HUES64 (cell line): Measurements from ENCODE around the gene PRKAG2.
"Not testable (repeated sequence)": the region's sequence is repeated elsewhere in the genome, so short reads cannot be mapped to it uniquely, and the experiment has no call there.

Source experiments
- H3K27ac ChIP-seq: 2 replicates; pipeline ENCODE4 v1.7.0; 2013; ENCODE audit warnings: low read depth, low read length, inconsistent platforms
- H3K27me3 ChIP-seq: 2 replicates; pipeline ENCODE4 v1.6.1; 2013; ENCODE audit warnings: mild to moderate bottlenecking, low read length; ENCODE audit not compliant: insufficient read depth
- H3K36me3 ChIP-seq: 2 replicates; pipeline ENCODE4 v1.6.1; 2013; ENCODE audit warnings: mild to moderate bottlenecking, low read length; ENCODE audit not compliant: insufficient read depth
- H3K4me1 ChIP-seq: 2 replicates; pipeline ENCODE4 v1.6.1; 2013; ENCODE audit warnings: mild to moderate bottlenecking, low read length, moderate library complexity; ENCODE audit not compliant: insufficient read depth
- H3K4me3 ChIP-seq: 2 replicates; pipeline ENCODE4 v1.5.1; 2013; ENCODE audit warnings: mild to moderate bottlenecking, low read length, moderate library complexity
- H3K9ac ChIP-seq: 2 replicates; pipeline ENCODE4 v1.6.1; 2013; ENCODE audit warnings: mild to moderate bottlenecking, low read depth, low read length
- H3K9me3 ChIP-seq: 2 replicates; pipeline ENCODE4 v1.6.1; 2013; ENCODE audit warnings: low read depth, low read length; ENCODE audit not compliant: insufficient read depth
- WGBS: fragments of 150-250, 120-280 bp; methylation state at CpG from one replicate; pipeline ENCODE4 v1.1.7; 2013; ENCODE audit warnings: missing lambda C conversion rate; 5-methylcytosine and 5-hydroxymethylcytosine counted together

PRKAG2 gene

GRCh38 chr7:151586531-151587260, 290.2 kb downstream of the PRKAG2 start:
- H3K27me3 ChIP-seq: no peaks in the 10 kb centered on the region
- no peak overlapping the region for H3K9ac ChIP-seq
- WGBS: 94% methylated on average over 14 of the region's 14 CpGs
- no peak overlapping the region for H3K27ac ChIP-seq
- H3K4me3 ChIP-seq: no peak overlapping the region
- H3K36me3 ChIP-seq: no peaks in the 10 kb centered on the region
- no peaks in the 10 kb centered on the region for H3K9me3 ChIP-seq
- no peaks in the 10 kb centered on the region for H3K4me1 ChIP-seq

- H3K36me3 ChIP-seq: no peaks in the 10 kb centered on the region
- H3K27me3 ChIP-seq: no peaks in the 10 kb centered on the region
- 89% methylated on average over 18 of the region's 18 CpGs for WGBS
- no peak overlapping the region for H3K27ac ChIP-seq
- no peaks in the 10 kb centered on the region for H3K9me3 ChIP-seq
- no peak overlapping the region for H3K4me3 ChIP-seq
- no peak overlapping the region for H3K9ac ChIP-seq
- H3K4me1 ChIP-seq: no peaks in the 10 kb centered on the region
These were observed 291.0 kb downstream of the PRKAG2 start for GRCh38 chr7:151585744-151586393.

GRCh38 chr7:151581741-151582140, 295.2 kb downstream of the PRKAG2 start:
- Histone ChIP-seq H3K27ac (no peak overlapping the region), H3K9me3 (peaks cover 9% of the 10 kb centered on the region; the same call in 1 of the 2 replicates), H3K9ac (no peak overlapping the region), H3K4me3 (no peak overlapping the region), H3K4me1 (no peaks in the 10 kb centered on the region), H3K36me3 (peaks cover 3% of the 10 kb centered on the region; the same call in 1 of the 2 replicates), H3K27me3 (no peaks in the 10 kb centered on the region)
- 88% methylated on average over 8 of the region's 8 CpGs for WGBS

DNA sequence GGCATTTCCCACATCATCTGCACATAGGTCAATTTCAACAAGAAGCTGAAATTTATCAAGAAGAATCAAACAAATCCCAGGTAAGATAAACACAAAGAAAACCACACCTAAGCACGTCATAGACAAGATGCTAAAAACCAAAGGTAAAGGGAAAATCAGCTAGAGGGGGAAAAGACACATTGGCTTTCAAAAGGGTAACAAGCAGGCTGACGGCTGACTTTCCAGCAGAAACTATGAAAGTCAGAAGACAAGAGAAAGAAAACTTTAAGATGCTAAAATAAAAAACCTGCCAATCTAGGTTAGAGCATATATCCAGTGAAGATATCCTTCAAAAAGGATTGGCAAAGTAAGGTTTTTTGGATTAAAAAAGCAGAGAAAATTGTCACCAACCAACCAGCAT, 297.3 kb downstream of the PRKAG2 start:
- H3K4me3 ChIP-seq: no peak overlapping the region
- no peaks in the 10 kb centered on the region for H3K27me3 ChIP-seq
- peaks cover 9% of the 10 kb centered on the region; the same call in 1 of the 2 replicates for H3K9me3 ChIP-seq
- H3K9ac ChIP-seq: no peak overlapping the region
- peaks cover 3% of the 10 kb centered on the region; the same call in 1 of the 2 replicates for H3K36me3 ChIP-seq
- no peaks in the 10 kb centered on the region for H3K4me1 ChIP-seq
- 84% methylated on average over 2 of the region's 2 CpGs for WGBS
- no peak overlapping the region for H3K27ac ChIP-seq

DNA sequence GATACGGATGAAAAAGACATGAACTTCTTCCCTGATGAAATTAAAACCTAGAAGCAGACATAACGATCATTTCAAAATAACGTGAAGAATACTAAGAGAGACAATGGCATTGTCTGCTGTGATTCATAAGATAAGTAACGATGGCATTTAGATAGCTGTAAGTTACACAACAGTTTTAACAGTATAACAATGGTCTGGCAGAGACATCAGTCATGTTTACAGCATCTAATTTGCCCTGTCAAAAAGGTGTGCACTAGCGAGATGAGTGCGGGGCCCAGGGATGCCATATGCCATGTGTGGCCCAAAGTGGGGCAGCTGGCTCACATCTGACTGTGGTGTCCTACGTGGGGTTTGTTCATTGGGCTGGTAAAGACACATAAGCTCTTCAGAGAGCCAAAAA, 301.5 kb downstream of the PRKAG2 start:
- Histone ChIP-seq H3K9ac (no peak overlapping the region), H3K27me3 (no peaks in the 10 kb centered on the region), H3K27ac (no peak overlapping the region), H3K4me1 (no peaks in the 10 kb centered on the region), H3K36me3 (peaks cover 4% of the 10 kb centered on the region; the same call in 1 of the 2 replicates), H3K4me3 (no peak overlapping the region), H3K9me3 (peaks cover 9% of the 10 kb centered on the region; the same call in 1 of the 2 replicates)
- WGBS: 94% methylated on average over 7 of the region's 7 CpGs

GRCh38 chr7:151573046-151573445, 303.9 kb downstream of the PRKAG2 start:
- 95% methylated on average over 3 of the region's 3 CpGs for WGBS
- not testable (repeated sequence) for H3K27me3 ChIP-seq, H3K36me3 ChIP-seq, H3K9me3 ChIP-seq, H3K9ac ChIP-seq, H3K4me1 ChIP-seq, H3K27ac ChIP-seq, H3K4me3 ChIP-seq

DNA sequence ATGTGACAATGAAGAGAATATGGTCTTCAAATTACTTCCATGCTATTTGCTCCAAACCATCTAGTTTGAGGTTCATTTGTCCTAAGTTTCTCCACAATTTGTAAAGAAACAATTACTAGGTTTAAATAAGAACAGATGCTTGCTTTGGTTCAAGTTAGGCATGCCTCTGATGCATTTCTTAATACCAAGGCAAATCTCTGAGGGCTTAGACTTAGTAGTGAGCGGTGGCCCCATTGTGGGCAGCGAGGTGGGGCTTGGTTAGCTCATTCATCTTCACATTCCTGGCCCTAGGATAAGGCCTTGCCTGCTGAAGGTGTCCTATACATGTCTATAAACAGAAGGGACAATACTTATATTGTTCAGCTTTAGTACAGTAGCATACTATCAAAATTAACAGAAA, 304.8 kb downstream of the PRKAG2 start:
- H3K27me3 ChIP-seq: no peaks in the 10 kb centered on the region
- no peaks in the 10 kb centered on the region for H3K9me3 ChIP-seq
- H3K36me3 ChIP-seq: 0 out of 2 replicates have a peak, but pooled peaks cover 2% of the 10 kb centered on the region
- WGBS: 92% methylated on average over 2 of the region's 2 CpGs
- H3K4me1 ChIP-seq: peaks cover 2% of the 10 kb centered on the region; the same call in 1 of the 2 replicates
- no peak overlapping the region for H3K27ac ChIP-seq
- no peak overlapping the region for H3K9ac ChIP-seq
- H3K4me3 ChIP-seq: no peak overlapping the region

DNA sequence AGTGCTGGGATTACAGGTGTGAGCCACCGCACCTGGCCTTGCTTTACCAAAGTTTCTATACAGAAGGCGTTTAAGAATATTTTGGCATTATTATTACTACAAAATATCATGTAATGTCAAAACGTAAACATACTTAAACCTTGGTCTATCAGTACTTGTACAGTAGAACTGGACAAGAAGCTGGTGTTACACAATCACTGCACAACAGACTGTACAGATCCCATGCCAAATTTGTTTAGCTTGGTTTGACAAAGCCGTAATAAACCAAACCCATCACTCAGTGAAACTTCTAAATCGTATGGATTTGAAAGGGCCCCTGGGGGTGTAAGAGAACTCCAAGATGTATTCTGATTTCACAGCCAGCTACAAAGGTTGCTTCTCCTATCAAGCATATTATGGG, 305.4 kb downstream of the PRKAG2 start:
- peaks cover 7% of the 10 kb centered on the region; the same call in 1 of the 2 replicates for H3K4me1 ChIP-seq
- WGBS: 94% methylated on average over 4 of the region's 5 CpGs
- H3K36me3 ChIP-seq: 0 out of 2 replicates have a peak, but pooled peaks cover 2% of the 10 kb centered on the region
- no peak overlapping the region for H3K4me3 ChIP-seq
- H3K27ac ChIP-seq: no peak overlapping the region
- H3K9me3 ChIP-seq: no peaks in the 10 kb centered on the region
- no peaks in the 10 kb centered on the region for H3K27me3 ChIP-seq
- no peak overlapping the region for H3K9ac ChIP-seq

DNA sequence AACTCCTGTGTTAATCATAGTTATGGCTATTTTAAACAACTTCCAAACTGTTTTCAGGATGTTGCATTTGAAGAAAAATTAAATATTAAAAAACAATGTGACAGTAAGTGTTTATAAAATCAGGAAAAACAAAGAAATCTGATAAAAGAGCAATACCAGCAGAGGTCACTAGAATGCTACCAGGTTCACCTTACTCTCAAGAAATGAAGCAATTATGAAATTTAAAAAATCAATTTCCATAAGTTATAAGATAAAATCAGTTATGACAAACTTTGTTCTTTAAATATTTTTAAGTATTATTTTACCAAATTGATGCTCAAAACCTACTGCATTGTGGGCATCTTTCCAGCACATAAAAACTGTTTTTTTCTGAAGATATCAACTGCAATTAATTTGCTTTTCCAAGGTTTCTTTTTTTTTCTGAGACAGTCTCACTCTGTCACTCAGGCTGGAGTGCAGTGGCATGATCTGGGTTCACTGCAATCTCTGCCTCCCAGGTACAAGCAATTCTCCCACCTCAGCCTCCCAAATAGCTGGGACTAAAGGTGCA, 306.5 kb downstream of the PRKAG2 start:
- Histone ChIP-seq H3K4me3 (no peak overlapping the region), H3K27me3 (no peaks in the 10 kb centered on the region), H3K27ac (no peak overlapping the region), H3K4me1 (peaks cover 7% of the 10 kb centered on the region; the same call in 1 of the 2 replicates), H3K9ac (no peak overlapping the region), H3K9me3 (no peaks in the 10 kb centered on the region), H3K36me3 (0 out of 2 replicates have a peak, but pooled peaks cover 4% of the 10 kb centered on the region)

- Histone ChIP-seq H3K27me3 (no peaks in the 10 kb centered on the region), H3K36me3 (0 out of 2 replicates have a peak, but pooled peaks cover 6% of the 10 kb centered on the region), H3K4me3 (no peak overlapping the region), H3K27ac (no peak overlapping the region), H3K9me3 (no peaks in the 10 kb centered on the region), H3K4me1 (peaks cover 7% of the 10 kb centered on the region; the same call in 1 of the 2 replicates), H3K9ac (no peak overlapping the region)
- WGBS: 94% methylated on average over 20 of the region's 20 CpGs
These were observed 307.7 kb downstream of the PRKAG2 start for GRCh38 chr7:151568956-151569940.
